GM18511 (cell line): ENCODE results near the gene CPAMD8.
"Not testable (repeated sequence)": the region's sequence is repeated elsewhere in the genome, so short reads cannot be mapped to it uniquely, and the experiment has no call there.

Experiments
- ATAC-seq: cut with Tn5 transposase; IDR thresholded peaks from one replicate; pipeline ENCODE4 v1.9.1; 2021; ENCODE audit warnings: mild to moderate bottlenecking, moderate library complexity; ENCODE audit not compliant: unreplicated experiment

CPAMD8 gene

GRCh38 chr19:16877581-16877980, 149.0 kb downstream of the CPAMD8 start:
- no peak for ATAC-seq

GRCh38 chr19:16876904-16877361, 149.7 kb downstream of the CPAMD8 start:
- ATAC-seq, result no peak

- ATAC-seq, result no peak
These were observed 150.7 kb downstream of the CPAMD8 start for GRCh38 chr19:16875584-16876555.

- not testable (repeated sequence) for ATAC-seq
These were observed 151.7 kb downstream of the CPAMD8 start for GRCh38 chr19:16874978-16875299.

GRCh38 chr19:16874250-16874977, 152.2 kb downstream of the CPAMD8 start:
- ATAC-seq, result no peak

GRCh38 chr19:16873594-16873993, 153.0 kb downstream of the CPAMD8 start:
- ATAC-seq, result no peak

GRCh38 chr19:16872728-16873127, 153.9 kb downstream of the CPAMD8 start:
- no peak for ATAC-seq

GRCh38 chr19:16871871-16872270, 154.7 kb downstream of the CPAMD8 start:
- ATAC-seq, result no peak

GRCh38 chr19:16869331-16869972, 157.2 kb downstream of the CPAMD8 start:
- no peak for ATAC-seq

- no peak for ATAC-seq
These were observed 158.0 kb downstream of the CPAMD8 start for GRCh38 chr19:16868423-16869130.

GRCh38 chr19:16867211-16867610, 159.4 kb downstream of the CPAMD8 start:
- no peak for ATAC-seq

- ATAC-seq, result no peak
These were observed 163.7 kb downstream of the CPAMD8 start for GRCh38 chr19:16862826-16863415.

- no peak for ATAC-seq
These were observed 164.8 kb downstream of the CPAMD8 start for GRCh38 chr19:16861834-16862233.

- ATAC-seq, result no peak
These were observed 165.6 kb downstream of the CPAMD8 start for GRCh38 chr19:16861011-16861410.

GRCh38 chr19:16860118-16860517, 166.5 kb downstream of the CPAMD8 start:
- ATAC-seq, result no peak

- ATAC-seq, result no peak
These were observed 167.0 kb downstream of the CPAMD8 start for GRCh38 chr19:16859626-16860025.

- no peak for ATAC-seq
These were observed 170.5 kb downstream of the CPAMD8 start for GRCh38 chr19:16856091-16856490.

- ATAC-seq, result no peak
These were observed 173.5 kb downstream of the CPAMD8 start for GRCh38 chr19:16853066-16853465.

GRCh38 chr19:16851031-16851712, 175.4 kb downstream of the CPAMD8 start:
- no peak for ATAC-seq

- ATAC-seq, result no peak
These were observed 176.5 kb downstream of the CPAMD8 start for GRCh38 chr19:16850133-16850532.
